ENCODE results near the gene BICD2.

BICD2 gene

GRCh38 chr9:92722386-92723298, 42.0 kb downstream of the BICD2 start:
- Histone ChIP-seq H3K4me3 (ENCODE audit: low read length) (no peak overlapping the region), H3K9me3 (ENCODE audit: control insufficient read depth, low read depth, low read length) (no peaks in the 10 kb centered on the region), H3K27me3 (ENCODE audit: control insufficient read depth, insufficient read depth, low read length) (no peaks in the 10 kb centered on the region), H3K27ac (ENCODE audit: low read length) (no peak overlapping the region), H3K9ac (ENCODE audit: low read length) (no peak overlapping the region), H3K4me1 (ENCODE audit: control insufficient read depth, low read depth, low read length) (no peaks in the 10 kb centered on the region), H3K36me3 (ENCODE audit: control insufficient read depth, low read depth, low read length) (peaks cover 49% of the 10 kb centered on the region)

- Histone ChIP-seq H3K36me3 (ENCODE audit: control insufficient read depth, low read depth, low read length) (peaks cover 52% of the 10 kb centered on the region), H3K4me1 (ENCODE audit: control insufficient read depth, low read depth, low read length) (no peaks in the 10 kb centered on the region), H3K27ac (ENCODE audit: low read length) (no peak overlapping the region), H3K4me3 (ENCODE audit: low read length) (no peak overlapping the region), H3K9ac (ENCODE audit: low read length) (no peak overlapping the region), H3K27me3 (ENCODE audit: control insufficient read depth, insufficient read depth, low read length) (no peaks in the 10 kb centered on the region), H3K9me3 (ENCODE audit: control insufficient read depth, low read depth, low read length) (no peaks in the 10 kb centered on the region)
Measured at GRCh38 chr9:92721548-92721947, 43.1 kb downstream of the BICD2 start.

GRCh38 chr9:92720807-92721535, 43.7 kb downstream of the BICD2 start:
- no peak overlapping the region for H3K9ac ChIP-seq (ENCODE audit: low read length)
- H3K27ac ChIP-seq (ENCODE audit: low read length), result no peak overlapping the region
- H3K27me3 ChIP-seq (ENCODE audit: control insufficient read depth, insufficient read depth, low read length), result no peaks in the 10 kb centered on the region
- no peaks in the 10 kb centered on the region for H3K9me3 ChIP-seq (ENCODE audit: control insufficient read depth, low read depth, low read length)
- H3K36me3 ChIP-seq (ENCODE audit: control insufficient read depth, low read depth, low read length), result peaks cover 55% of the 10 kb centered on the region
- H3K4me3 ChIP-seq (ENCODE audit: low read length), result no peak overlapping the region
- H3K4me1 ChIP-seq (ENCODE audit: control insufficient read depth, low read depth, low read length), result no peaks in the 10 kb centered on the region

GRCh38 chr9:92720209-92720765, 44.3 kb downstream of the BICD2 start:
- Histone ChIP-seq H3K9me3 (ENCODE audit: control insufficient read depth, low read depth, low read length) (no peaks in the 10 kb centered on the region), H3K4me1 (ENCODE audit: control insufficient read depth, low read depth, low read length) (no peaks in the 10 kb centered on the region), H3K36me3 (ENCODE audit: control insufficient read depth, low read depth, low read length) (peaks cover 61% of the 10 kb centered on the region), H3K27me3 (ENCODE audit: control insufficient read depth, insufficient read depth, low read length) (no peaks in the 10 kb centered on the region), H3K9ac (ENCODE audit: low read length) (no peak overlapping the region), H3K4me3 (ENCODE audit: low read length) (no peak overlapping the region), H3K27ac (ENCODE audit: low read length) (no peak overlapping the region)

GRCh38 chr9:92719028-92719647, 45.5 kb downstream of the BICD2 start:
- H3K36me3 ChIP-seq (ENCODE audit: control insufficient read depth, low read depth, low read length), result peaks cover 73% of the 10 kb centered on the region
- no peak overlapping the region for H3K4me3 ChIP-seq (ENCODE audit: low read length)
- H3K9me3 ChIP-seq (ENCODE audit: control insufficient read depth, low read depth, low read length), result no peaks in the 10 kb centered on the region
- H3K27ac ChIP-seq (ENCODE audit: low read length), result no peak overlapping the region
- no peak overlapping the region for H3K9ac ChIP-seq (ENCODE audit: low read length)
- H3K4me1 ChIP-seq (ENCODE audit: control insufficient read depth, low read depth, low read length), result no peaks in the 10 kb centered on the region
- no peaks in the 10 kb centered on the region for H3K27me3 ChIP-seq (ENCODE audit: control insufficient read depth, insufficient read depth, low read length)

GRCh38 chr9:92718086-92719001, 46.3 kb downstream of the BICD2 start:
- Histone ChIP-seq H3K27me3 (ENCODE audit: control insufficient read depth, insufficient read depth, low read length) (no peaks in the 10 kb centered on the region), H3K9ac (ENCODE audit: low read length) (no peak overlapping the region), H3K4me1 (ENCODE audit: control insufficient read depth, low read depth, low read length) (no peaks in the 10 kb centered on the region), H3K36me3 (ENCODE audit: control insufficient read depth, low read depth, low read length) (peaks cover 80% of the 10 kb centered on the region), H3K4me3 (ENCODE audit: low read length) (no peak overlapping the region), H3K9me3 (ENCODE audit: control insufficient read depth, low read depth, low read length) (no peaks in the 10 kb centered on the region), H3K27ac (ENCODE audit: low read length) (no peak overlapping the region)

GRCh38 chr9:92717201-92718085, 47.2 kb downstream of the BICD2 start:
- no peaks in the 10 kb centered on the region for H3K27me3 ChIP-seq (ENCODE audit: control insufficient read depth, insufficient read depth, low read length)
- H3K36me3 ChIP-seq (ENCODE audit: control insufficient read depth, low read depth, low read length), result peaks cover 75% of the 10 kb centered on the region
- no peaks in the 10 kb centered on the region for H3K4me1 ChIP-seq (ENCODE audit: control insufficient read depth, low read depth, low read length)
- no peak overlapping the region for H3K9ac ChIP-seq (ENCODE audit: low read length)
- H3K9me3 ChIP-seq (ENCODE audit: control insufficient read depth, low read depth, low read length), result no peaks in the 10 kb centered on the region
- no peak overlapping the region for H3K4me3 ChIP-seq (ENCODE audit: low read length)
- no peak overlapping the region for H3K27ac ChIP-seq (ENCODE audit: low read length)

GRCh38 chr9:92716557-92716956, 48.1 kb downstream of the BICD2 start:
- H3K4me3 ChIP-seq (ENCODE audit: low read length), result no peak overlapping the region
- H3K9ac ChIP-seq (ENCODE audit: low read length), result no peak overlapping the region
- no peaks in the 10 kb centered on the region for H3K9me3 ChIP-seq (ENCODE audit: control insufficient read depth, low read depth, low read length)
- no peaks in the 10 kb centered on the region for H3K27me3 ChIP-seq (ENCODE audit: control insufficient read depth, insufficient read depth, low read length)
- H3K36me3 ChIP-seq (ENCODE audit: control insufficient read depth, low read depth, low read length), result peaks cover 66% of the 10 kb centered on the region
- H3K4me1 ChIP-seq (ENCODE audit: control insufficient read depth, low read depth, low read length), result no peaks in the 10 kb centered on the region
- H3K27ac ChIP-seq (ENCODE audit: low read length), result no peak overlapping the region

GRCh38 chr9:92715488-92716231, 49.0 kb downstream of the BICD2 start:
- H3K9me3 ChIP-seq (ENCODE audit: control insufficient read depth, low read depth, low read length), result no peaks in the 10 kb centered on the region
- H3K27me3 ChIP-seq (ENCODE audit: control insufficient read depth, insufficient read depth, low read length), result no peaks in the 10 kb centered on the region
- no peak overlapping the region for H3K27ac ChIP-seq (ENCODE audit: low read length)
- H3K9ac ChIP-seq (ENCODE audit: low read length), result no peak overlapping the region
- H3K4me1 ChIP-seq (ENCODE audit: control insufficient read depth, low read depth, low read length), result no peaks in the 10 kb centered on the region
- H3K36me3 ChIP-seq (ENCODE audit: control insufficient read depth, low read depth, low read length), result peaks cover 69% of the 10 kb centered on the region
- no peak overlapping the region for H3K4me3 ChIP-seq (ENCODE audit: low read length)
